Mesenchymal stem cell (in vitro differentiated cells and primary cell): Measurements from ENCODE around the gene CRYBG1. TPM values are rescaled to one million over a fixed set of nuclear protein-coding genes. Genes with fewer than 3 reads are reported as not detected.

Experiments used
- small RNA-seq: library from polyadenylated mRNA; stranded (forward); fragments of <200 nt; extraction: miRNeasy Mini kit (QIAGEN cat#:217004); gene quantifications from one replicate; pipeline ENCODE3, GENCODE V24; 2013; ENCODE audit warnings: low read depth

CRYBG1 gene

Small RNA genes within 50 kb of the gene (small RNA-seq; reads per million reads assigned to genes)
- not detected for gene RF00019
- not detected for gene RNA5SP211
- gene RNU6-527P = not detected
